ENCODE results near the gene SH3BGRL.

DNA sequence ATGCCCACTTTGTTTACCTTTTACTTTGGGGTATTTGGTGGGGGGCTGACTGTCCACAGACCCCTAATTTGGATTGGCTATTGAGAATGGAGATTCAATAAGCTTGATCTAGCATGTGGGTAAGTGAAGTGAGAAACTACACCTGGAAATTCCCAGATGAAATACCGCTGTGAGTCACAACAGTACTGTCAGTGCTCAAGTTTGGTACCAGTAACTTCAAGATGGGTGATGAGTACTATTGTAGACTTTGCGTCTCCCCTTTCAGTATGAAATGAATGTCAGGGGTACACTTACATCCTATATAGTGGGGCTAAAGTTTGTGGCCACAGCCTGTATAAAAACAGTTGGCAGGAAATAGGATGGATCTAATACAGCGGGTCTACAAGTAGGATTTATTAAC, 33.5 kb upstream of the SH3BGRL start:
- no peak for TF ChIP-seq POLR2A (IDR thresholded peaks at IDR 0.05)
- TF ChIP-seq, protein P1, sequence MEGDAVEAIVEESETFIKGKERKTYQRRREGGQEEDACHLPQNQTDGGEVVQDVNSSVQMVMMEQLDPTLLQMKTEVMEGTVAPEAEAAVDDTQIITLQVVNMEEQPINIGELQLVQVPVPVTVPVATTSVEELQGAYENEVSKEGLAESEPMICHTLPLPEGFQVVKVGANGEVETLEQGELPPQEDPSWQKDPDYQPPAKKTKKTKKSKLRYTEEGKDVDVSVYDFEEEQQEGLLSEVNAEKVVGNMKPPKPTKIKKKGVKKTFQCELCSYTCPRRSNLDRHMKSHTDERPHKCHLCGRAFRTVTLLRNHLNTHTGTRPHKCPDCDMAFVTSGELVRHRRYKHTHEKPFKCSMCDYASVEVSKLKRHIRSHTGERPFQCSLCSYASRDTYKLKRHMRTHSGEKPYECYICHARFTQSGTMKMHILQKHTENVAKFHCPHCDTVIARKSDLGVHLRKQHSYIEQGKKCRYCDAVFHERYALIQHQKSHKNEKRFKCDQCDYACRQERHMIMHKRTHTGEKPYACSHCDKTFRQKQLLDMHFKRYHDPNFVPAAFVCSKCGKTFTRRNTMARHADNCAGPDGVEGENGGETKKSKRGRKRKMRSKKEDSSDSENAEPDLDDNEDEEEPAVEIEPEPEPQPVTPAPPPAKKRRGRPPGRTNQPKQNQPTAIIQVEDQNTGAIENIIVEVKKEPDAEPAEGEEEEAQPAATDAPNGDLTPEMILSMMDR (IDR thresholded peaks at IDR 0.05) = no peak
